Smooth muscle cell (in vitro differentiated cells): ENCODE data around the gene FREM2. TPM values are rescaled to one million over a fixed set of nuclear protein-coding genes. Genes with fewer than 3 reads are reported as not detected.

Experiments
- DNase-seq: peaks from one replicate; lab custom pipeline; 2025; ENCODE audit not compliant: unreplicated experiment; lab: John Stamatoyannopoulos, UW
- H2AFZ ChIP-seq: fragments of 200-600 bp; sonication (generic); 2 replicates; pipeline ENCODE4 v1.6.0; 2016; ENCODE audit warnings: antibody characterized with exemption, low read depth, mild to moderate bottlenecking
- H3F3A ChIP-seq: fragments of 200-600 bp; sonication (generic); 2 replicates; pipeline ENCODE4 v1.6.0; 2017; ENCODE audit warnings: antibody characterized with exemption, low read depth
- H3K27ac ChIP-seq: fragments of 200-600 bp; sonication (generic); 2 replicates; pipeline ENCODE4 v1.5.1; 2016; ENCODE audit warnings: low read depth, mild to moderate bottlenecking
- H3K27me3 ChIP-seq: fragments of 200-600 bp; sonication (generic); 2 replicates; pipeline ENCODE4 v1.6.1; 2016; ENCODE audit warnings: low read depth, mild to moderate bottlenecking
- H3K36me3 ChIP-seq: fragments of 200-600 bp; sonication (generic); 2 replicates; pipeline ENCODE4 v1.5.1; 2016; ENCODE audit warnings: low read depth
- H3K4me1 ChIP-seq: fragments of 200-600 bp; sonication (generic); 2 replicates; pipeline ENCODE4 v1.5.1; 2016; ENCODE audit warnings: low read depth
- H3K4me2 ChIP-seq: fragments of 200-600 bp; sonication (generic); 2 replicates; pipeline ENCODE4 v1.6.0; 2016; ENCODE audit warnings: mild to moderate bottlenecking
- H3K4me3 ChIP-seq: fragments of 200-600 bp; sonication (generic); 2 replicates; pipeline ENCODE4 v1.5.1; 2016; ENCODE audit warnings: mild to moderate bottlenecking
- H3K79me2 ChIP-seq: fragments of 200-600 bp; sonication (generic); 2 replicates; pipeline ENCODE4 v1.6.0; 2016; ENCODE audit warnings: low read depth, mild to moderate bottlenecking
- H3K9ac ChIP-seq: fragments of 200-600 bp; sonication (generic); 2 replicates; pipeline ENCODE4 v1.6.0; 2016; ENCODE audit warnings: low read depth
- H3K9me3 ChIP-seq: fragments of 200-600 bp; sonication (generic); replicated peaks from 2 replicates; pipeline ENCODE4 v1.5.1; 2016; ENCODE audit warnings: low read depth
- H4K20me1 ChIP-seq: fragments of 200-600 bp; sonication (generic); 2 replicates; pipeline ENCODE4 v1.6.0; 2016; ENCODE audit warnings: low read depth
- WGBS: methylation state at CpG from one replicate; pipeline ENCODE4 v1.1.7; 2016; ENCODE audit warnings: low lambda C conversion rate; 5-methylcytosine and 5-hydroxymethylcytosine counted together
- polyA plus RNA-seq: library from polyadenylated mRNA; unstranded; fragments of >200 nt; fragmentation: Nextera tagmentation; extraction: Ambion mirVana; gene quantifications from 2 replicates; pipeline ENCODE4 v1.2.1, GENCODE V29; 2016
- total RNA-seq: library from RNA; depleted of rRNA; stranded (reverse); fragments of >200 nt; gene quantifications from 2 replicates; pipeline ENCODE4 v1.2.3, GENCODE V29; 2014
- TF ChIP-seq, protein P1 (sequence below): fragments of 200-600 bp; sonication (generic); IDR thresholded peaks from 2 replicates; pipeline ENCODE4 v1.5.1; 2017; ENCODE audit warnings: borderline replicate concordance, mild to moderate bottlenecking, antibody characterized with exemption; ENCODE audit not compliant: insufficient read depth, poor library complexity, severe bottlenecking

FREM2 gene
- total and polyA plus RNA-seq, 2 experiments from 2014 or later: 2.7 TPM; not detected in 1

- Histone ChIP-seq H3K4me1 (no peaks in the 10 kb centered on the region), H3K27ac (no peak overlapping the region), H2AFZ (no peak overlapping the region), H3K9me3 (no peaks in the 10 kb centered on the region), H3K4me3 (no peak overlapping the region), H3K9ac (no peak overlapping the region), H3F3A (no peaks in the 10 kb centered on the region), H3K27me3 (no peaks in the 10 kb centered on the region), H3K4me2 (no peak overlapping the region), H4K20me1 (no peaks in the 10 kb centered on the region), H3K79me2 (no peaks in the 10 kb centered on the region), H3K36me3 (no peaks in the 10 kb centered on the region)
- TF ChIP-seq, protein P1, sequence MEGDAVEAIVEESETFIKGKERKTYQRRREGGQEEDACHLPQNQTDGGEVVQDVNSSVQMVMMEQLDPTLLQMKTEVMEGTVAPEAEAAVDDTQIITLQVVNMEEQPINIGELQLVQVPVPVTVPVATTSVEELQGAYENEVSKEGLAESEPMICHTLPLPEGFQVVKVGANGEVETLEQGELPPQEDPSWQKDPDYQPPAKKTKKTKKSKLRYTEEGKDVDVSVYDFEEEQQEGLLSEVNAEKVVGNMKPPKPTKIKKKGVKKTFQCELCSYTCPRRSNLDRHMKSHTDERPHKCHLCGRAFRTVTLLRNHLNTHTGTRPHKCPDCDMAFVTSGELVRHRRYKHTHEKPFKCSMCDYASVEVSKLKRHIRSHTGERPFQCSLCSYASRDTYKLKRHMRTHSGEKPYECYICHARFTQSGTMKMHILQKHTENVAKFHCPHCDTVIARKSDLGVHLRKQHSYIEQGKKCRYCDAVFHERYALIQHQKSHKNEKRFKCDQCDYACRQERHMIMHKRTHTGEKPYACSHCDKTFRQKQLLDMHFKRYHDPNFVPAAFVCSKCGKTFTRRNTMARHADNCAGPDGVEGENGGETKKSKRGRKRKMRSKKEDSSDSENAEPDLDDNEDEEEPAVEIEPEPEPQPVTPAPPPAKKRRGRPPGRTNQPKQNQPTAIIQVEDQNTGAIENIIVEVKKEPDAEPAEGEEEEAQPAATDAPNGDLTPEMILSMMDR: no peak
- 90% methylated on average over 11 of the region's 11 CpGs for WGBS
- no peak for DNase-seq
These were observed 139.4 kb downstream of the FREM2 start for GRCh38 chr13:38826182-38826813.

DNA sequence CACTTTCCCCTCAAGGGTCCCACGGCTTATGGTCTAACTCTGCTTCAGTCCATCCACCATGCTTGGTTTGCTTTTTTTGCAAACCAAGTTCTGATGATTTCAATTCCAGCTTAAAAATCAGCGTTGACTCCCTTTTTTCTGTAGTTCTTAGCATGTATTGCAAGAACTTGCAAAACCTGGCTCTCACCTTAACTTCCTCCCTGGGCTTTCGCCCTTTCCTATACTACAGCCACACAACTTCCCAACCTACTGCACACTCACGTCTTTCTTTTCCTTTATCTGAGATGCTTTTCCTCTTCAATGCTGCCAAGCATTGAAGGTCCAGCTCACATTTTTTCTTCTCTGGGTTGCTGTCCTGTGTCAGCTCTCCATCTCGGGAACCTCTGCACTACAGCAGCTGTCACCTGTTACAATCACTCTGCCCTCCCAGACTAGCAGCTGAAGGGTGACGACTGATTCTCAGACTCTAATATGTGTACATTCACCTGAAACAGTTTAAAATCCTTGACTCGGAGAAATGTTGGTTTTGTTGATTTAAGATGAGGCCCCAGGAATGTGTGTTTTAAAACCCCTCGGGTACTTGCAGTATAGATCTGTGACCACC, 143.7 kb downstream of the FREM2 start:
- Histone ChIP-seq H3K79me2 (no peaks in the 10 kb centered on the region), H3K4me1 (no peaks in the 10 kb centered on the region), H3F3A (no peaks in the 10 kb centered on the region), H3K27ac (no peak overlapping the region), H3K9ac (no peak overlapping the region), H3K4me2 (no peak overlapping the region), H4K20me1 (no peaks in the 10 kb centered on the region), H3K4me3 (no peak overlapping the region), H3K9me3 (no peaks in the 10 kb centered on the region), H3K36me3 (no peaks in the 10 kb centered on the region), H3K27me3 (no peaks in the 10 kb centered on the region), H2AFZ (no peak overlapping the region)
- WGBS: 88% methylated on average over 8 of the region's 8 CpGs
- no peak for DNase-seq
- TF ChIP-seq, protein P1: no peak

DNA sequence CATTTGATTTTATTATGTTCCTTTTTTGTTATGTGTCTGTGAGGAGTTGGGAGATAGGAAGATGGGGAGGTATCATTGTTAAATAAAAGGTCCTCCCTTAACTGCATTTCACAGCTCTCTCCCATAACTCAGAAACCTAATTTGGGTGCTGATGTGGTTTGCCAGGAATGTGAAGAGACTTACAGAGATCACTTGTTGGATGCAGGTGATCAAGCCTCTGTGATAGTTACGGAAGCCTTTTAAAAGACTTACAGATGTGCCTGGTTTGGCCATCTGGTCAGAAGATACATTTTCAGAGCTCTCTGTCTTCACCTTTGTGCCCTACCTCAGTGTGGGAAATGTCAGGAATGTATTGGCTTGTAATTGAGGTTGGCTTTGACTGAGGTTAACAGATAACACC, 157.7 kb downstream of the FREM2 start:
- no peaks in the 10 kb centered on the region for H3K9me3 ChIP-seq
- no peaks in the 10 kb centered on the region for H3K79me2 ChIP-seq
- H4K20me1 ChIP-seq: no peaks in the 10 kb centered on the region
- no peak overlapping the region for H3K9ac ChIP-seq
- H3F3A ChIP-seq: no peaks in the 10 kb centered on the region
- H3K27ac ChIP-seq: no peak overlapping the region
- H3K4me2 ChIP-seq: no peak overlapping the region
- no peaks in the 10 kb centered on the region for H3K27me3 ChIP-seq
- 80% methylated on average over 1 of the region's 1 CpG for WGBS
- H3K36me3 ChIP-seq: no peaks in the 10 kb centered on the region
- DNase-seq: no peak
- H3K4me1 ChIP-seq: no peaks in the 10 kb centered on the region
- no peak overlapping the region for H3K4me3 ChIP-seq
- TF ChIP-seq, protein P1: no peak
- no peak overlapping the region for H2AFZ ChIP-seq

DNA sequence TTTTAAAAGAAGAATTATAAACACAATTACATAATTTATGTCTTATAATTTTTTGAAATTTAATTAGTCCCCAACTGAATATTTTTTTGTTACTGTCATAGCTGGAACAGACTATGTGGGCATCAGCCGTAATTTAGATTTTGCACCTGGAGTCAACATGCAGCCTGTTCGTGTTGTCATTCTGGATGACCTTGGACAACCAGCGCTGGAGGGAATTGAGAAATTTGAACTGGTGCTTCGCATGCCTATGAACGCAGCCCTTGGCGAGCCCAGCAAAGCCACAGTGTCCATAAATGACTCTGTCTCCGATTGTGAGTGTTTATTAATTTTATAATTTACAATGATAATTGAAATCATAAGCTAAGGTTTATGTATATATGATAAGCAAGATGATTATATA, 161.5 kb downstream of the FREM2 start:
- Histone ChIP-seq H3K9me3 (no peaks in the 10 kb centered on the region), H3K27me3 (no peaks in the 10 kb centered on the region), H3K79me2 (no peaks in the 10 kb centered on the region), H3K4me2 (no peak overlapping the region), H3K9ac (no peak overlapping the region), H2AFZ (no peak overlapping the region), H3K36me3 (no peaks in the 10 kb centered on the region), H3K4me1 (no peaks in the 10 kb centered on the region), H3F3A (no peaks in the 10 kb centered on the region), H3K4me3 (no peak overlapping the region), H3K27ac (no peak overlapping the region), H4K20me1 (no peaks in the 10 kb centered on the region)
- 97% methylated on average over 7 of the region's 7 CpGs for WGBS
- TF ChIP-seq, protein P1: no peak
- DNase-seq: no peak
